HG02763 (cell line): Measurements from ENCODE around the gene NT5C3A.
A peak's percentile ranks its signal among the peaks of the same experiment; 100 is the strongest.
"Not testable (repeated sequence)": the region's sequence is repeated elsewhere in the genome, so short reads cannot be mapped to it uniquely, and the experiment has no call there.

Source experiments
- ATAC-seq: cut with Tn5 transposase; IDR thresholded peaks from one replicate; pipeline ENCODE4 v1.9.1; 2021; ENCODE audit warnings: mild to moderate bottlenecking, moderate library complexity; ENCODE audit not compliant: unreplicated experiment

NT5C3A gene

DNA sequence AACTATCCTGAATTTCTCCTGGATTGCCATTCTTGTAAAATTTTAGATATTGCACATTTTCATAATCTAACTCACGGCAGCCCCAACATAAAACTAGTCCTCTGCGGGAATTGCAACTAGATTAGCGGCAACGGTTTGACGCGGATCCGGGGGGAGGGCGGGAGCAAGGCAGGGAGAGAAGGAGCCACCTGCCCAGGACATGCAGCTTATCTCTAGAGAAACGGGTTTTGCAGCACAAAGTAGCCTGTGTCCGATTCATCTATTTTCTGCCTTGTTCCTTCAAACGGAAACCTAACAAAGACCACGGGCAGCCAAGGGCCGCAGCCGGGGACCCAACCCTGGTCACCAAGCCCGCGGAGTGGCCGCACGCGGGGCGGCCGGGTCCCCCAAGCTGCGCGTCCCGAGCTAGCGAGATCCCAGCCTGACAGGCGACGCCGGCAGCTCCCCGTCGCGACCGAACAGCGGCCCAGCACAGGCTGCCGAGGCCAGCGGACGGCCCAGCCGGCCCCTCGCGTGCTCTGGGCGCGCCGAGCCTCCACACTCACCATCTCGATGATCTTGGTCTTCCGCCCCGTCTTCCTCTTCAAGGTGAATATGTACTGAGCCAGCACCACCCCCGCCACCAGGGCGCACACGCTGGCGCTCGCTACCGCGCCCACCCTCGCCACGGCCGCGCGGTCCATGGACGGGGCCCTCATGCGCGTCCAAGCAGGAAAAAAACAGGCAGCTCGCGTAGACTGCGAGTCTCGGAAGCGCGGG lies at the start of gene NT5C3A:
Gene NT5C3A, minus strand, starts transcription at position 754 of the 759 bp plus-strand sequence. Its CDS starts 71 bp downstream, at position 683.
- peak; percentile 4 for ATAC-seq

DNA sequence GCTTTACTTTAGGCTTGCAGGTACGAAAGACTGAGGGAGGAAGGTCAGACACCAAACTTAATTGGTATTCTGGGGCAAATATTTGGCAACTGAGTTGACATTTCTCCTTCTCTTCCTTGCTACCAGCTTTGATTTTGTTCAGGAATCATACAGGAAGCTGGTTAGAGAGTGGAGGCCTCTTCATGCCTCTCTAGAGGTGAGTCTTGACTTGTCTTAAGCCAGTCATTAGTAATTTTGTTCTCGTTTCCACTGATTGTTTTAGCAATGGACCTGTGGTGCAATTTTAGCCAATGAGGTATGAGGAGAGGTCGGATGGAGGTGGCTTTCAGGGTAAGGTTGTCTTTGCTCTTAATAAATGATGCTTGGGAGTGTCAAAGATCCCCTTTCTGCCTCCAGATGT lies 49.0 kb upstream of the NT5C3A start:
- no peak for ATAC-seq

DNA sequence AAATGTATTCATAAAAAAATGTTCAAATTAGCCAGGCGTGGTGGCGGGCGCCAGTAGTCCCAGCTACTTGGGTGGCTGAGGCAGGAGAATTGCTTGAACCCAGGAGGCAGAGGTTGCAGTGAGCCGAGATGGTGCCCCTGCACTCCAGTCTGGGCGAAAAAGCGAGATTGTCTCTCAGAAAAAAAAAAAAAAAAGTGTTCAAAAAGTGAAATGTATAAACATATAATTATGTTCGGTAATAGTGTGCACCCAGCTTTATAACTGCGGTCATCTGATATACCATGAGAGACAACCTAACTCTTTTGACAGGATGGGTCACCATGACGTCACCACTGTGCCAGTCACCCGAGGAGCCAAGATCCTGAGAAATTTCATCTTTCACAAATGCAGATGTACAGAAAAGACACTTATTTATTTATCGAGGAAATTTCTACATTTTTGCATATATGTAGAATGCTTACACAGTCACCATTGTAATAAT lies 47.2 kb upstream of the NT5C3A start:
- no peak for ATAC-seq

DNA sequence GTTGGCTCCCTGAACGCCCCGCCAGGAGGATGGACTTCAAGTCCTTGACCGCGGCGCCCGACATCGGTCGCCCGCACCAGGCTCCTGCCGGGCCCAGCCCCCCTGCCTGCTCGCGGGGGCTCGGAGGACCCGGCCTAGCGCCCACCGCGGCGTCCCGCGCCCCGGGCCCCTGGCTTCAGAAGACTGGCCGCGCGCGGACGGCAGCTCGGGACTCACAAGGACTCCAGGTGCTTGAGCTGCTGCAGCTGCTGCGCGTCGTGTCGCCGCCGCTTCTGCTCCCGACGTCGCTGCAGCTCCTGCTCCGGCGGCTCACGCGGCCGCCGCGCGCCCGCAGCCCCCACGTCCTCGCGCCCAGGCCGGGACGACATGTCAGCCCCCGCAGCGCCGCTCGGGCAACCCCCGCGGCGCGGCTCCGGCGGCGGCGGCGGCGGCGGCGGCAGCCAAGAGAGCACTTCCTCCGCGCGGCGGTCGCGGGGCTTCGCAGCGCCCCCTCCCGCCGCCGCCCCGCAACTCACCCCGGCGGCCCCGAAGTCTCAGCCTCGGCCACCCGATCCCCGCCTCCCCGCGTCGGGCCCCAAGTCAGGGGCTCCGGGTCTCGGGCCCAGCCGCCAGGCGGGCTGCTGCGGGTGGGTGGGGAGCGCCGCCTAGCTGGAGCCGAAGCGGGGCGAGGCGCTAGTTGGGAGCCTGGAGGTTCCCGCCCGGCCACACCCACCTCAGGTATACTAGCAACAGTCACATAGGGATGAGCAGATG lies 46.6 kb upstream of the NT5C3A start, which contains the start of gene RP9:
Gene RP9, minus strand, starts transcription at position 400 of the 753 bp plus-strand sequence. Its CDS starts 32 bp downstream, at position 368.
- ATAC-seq: peak; percentile 81

DNA sequence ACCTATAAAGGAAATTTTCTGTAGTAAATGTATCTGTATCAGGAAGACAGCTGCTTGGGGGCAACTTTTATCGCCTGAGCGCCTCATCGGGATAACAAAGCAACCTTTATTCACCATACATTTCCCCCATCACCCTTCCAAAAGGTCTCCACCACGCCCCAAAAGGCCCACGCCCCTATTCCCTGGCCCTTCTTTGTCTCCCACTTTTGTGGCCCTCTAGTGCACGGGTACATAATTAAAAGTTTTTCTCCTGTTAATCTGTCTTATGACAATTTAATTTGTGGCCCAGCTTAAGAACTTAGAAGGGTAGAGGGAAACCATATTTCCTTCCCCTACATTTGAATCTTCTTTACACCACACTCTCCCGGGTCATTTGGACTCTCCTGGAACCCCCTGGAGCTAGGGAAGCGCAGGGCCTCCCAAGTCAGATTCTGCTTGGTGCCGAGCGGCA lies 46.0 kb upstream of the NT5C3A start:
- ATAC-seq: peak; percentile 12

DNA sequence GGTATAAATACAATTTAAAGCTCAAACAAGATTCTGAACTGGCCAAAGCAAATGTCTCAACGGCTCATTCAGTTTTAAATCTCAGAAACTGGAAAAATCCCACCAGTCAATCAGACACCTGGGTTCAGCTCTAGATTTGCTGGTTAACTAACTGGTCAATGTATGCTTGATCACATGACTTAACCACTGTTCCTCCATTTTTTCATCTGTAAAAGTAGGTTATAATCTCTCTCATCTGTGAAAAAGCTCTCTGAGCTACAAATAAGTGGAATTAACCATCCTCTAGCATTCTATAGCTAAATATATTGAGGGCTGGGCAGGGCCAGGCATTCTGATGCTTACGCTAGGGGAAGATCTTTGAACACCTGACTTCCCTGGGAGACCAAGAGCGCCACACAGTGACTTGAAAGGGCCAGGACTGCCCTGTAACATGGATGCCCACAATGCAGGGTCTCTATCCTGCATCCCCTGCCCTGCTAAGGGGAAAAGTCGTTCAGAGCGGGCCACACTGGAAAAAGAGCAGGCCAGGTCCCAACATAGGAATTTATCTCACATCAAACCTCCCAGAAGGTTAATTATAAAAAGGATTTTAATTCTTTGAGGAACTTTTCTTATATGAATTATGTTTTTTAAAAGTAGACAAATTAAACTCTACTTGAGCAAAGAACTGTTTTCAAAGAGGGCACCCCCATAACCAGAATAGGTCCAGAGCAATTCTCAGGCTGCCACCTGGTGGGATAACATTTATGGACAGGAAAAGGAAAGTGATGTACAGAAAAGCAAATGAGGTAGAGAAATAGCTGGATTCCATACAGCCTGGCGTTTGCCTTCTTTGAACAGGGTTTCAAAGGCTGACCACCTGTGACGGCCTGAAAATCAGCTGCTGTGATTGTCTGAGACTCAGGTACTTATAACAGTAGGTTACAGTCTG lies 44.8 kb upstream of the NT5C3A start:
- ATAC-seq: peak; percentile 41

DNA sequence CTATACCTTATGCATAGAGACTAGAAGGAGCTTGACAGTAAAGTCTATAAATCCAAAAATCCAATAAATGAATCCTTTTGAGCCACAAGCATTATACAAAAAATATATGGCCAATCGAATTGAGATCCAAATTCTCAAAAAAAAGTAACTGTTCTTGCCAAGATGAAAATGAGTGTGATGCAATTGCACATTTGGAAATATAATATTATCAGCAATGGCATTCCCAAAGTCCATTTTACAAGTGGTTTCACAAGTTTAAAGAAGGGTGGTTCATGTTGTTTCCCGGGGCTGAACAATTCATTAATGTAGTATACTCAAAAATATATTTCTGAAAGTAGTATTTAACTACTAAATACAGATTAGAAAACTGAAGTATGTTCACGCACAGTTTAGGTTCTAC lies 39.3 kb upstream of the NT5C3A start:
- no peak for ATAC-seq

DNA sequence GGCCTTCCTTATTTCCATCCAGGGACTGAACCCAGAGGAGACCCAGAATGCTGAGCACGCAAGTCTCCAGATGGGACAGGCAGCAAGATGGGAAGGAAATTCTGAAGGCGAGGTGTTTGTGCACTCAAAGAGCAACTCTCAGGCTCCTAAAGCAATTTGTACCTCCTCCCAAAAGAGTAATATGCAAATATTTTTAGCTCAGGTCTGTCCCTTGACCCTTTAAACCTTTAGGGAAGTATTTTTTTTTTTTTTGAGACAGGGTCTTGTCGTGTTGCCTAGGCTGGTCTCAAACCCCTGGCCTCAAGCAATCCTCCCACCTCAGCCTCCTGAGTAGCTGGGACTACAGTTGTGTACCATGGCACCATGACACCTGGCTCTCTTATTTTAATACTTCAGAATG lies 38.2 kb upstream of the NT5C3A start:
- no peak for ATAC-seq

DNA sequence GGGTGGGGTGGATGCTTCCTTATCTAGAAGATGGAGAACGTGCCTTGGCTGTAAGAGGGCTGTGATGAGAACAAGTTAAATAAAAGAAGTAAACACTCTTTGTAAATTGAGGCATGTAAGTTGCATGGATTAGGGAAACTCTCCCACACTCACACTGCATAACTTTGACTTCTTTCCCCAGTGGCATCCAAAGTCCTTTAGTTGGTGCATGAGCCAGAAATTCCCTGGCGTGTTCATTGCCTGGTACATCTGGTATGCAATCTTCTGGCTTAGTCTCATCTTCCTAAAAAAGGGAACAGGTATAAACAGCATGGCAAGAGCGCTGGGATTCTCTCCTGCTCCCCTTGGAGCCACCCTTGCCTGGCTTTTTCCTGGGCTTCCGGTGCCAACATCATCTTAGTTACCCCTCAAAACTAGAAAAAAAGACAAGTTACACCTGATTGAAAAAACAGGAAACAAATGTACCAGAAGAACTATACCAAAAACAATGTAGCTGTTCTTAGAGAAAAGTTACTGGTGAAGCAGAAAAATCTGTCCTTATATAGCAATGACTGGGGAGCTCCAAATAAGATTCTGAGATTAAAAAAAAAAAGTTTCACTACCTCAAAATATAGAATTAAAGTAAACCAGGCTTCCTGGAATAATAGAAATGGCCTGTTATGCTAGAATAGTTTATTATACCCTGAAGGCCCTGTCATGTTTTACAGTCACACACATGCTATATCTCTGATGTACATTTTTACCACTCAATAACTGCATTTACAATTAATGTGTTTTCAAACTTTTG lies 36.8 kb upstream of the NT5C3A start:
- ATAC-seq: no peak

DNA sequence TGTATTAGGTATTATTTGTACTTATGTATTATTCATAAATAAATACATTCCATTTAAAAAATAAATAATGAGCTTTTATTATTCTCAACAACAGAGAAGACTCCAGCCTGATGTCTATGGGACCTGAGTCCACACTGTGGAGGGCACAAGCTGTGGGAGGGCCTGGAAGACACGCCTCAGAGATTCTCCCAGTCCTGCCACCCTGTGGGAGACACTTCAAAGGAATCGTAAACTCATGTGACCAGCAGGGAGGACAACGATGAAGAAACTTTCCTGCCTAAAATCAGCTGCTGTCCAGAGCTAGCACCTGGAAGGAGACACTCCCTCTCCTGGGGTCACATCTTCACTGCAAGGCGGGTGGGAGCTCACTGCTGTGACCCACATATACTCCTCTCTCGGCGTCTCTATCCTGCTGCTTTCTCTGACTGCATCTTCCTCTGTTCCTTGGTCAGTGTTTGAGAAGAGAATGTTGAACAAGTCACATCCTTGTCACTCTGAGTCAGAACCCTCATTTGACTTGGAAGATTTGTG lies 32.2 kb upstream of the NT5C3A start:
- ATAC-seq: not testable (repeated sequence)

DNA sequence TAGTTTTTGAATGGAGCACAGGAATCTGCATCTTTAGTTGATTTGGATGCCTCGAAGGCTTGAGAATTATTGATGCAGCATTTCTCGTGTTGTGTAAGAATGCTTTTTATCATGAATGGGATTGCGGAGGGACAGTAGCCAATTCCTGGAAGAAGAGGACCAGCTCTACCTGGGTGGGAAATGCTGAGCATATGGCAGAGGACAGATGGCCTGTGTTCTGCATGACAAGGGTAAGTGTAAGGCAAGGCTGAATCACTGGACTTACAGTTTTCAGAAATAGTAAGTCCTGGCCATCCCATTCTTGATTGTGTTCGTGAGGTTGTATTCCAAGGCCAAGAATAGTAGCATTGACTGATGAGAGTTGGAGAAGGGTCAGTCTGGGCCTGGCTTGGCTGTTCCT lies 30.7 kb upstream of the NT5C3A start:
- no peak for ATAC-seq

DNA sequence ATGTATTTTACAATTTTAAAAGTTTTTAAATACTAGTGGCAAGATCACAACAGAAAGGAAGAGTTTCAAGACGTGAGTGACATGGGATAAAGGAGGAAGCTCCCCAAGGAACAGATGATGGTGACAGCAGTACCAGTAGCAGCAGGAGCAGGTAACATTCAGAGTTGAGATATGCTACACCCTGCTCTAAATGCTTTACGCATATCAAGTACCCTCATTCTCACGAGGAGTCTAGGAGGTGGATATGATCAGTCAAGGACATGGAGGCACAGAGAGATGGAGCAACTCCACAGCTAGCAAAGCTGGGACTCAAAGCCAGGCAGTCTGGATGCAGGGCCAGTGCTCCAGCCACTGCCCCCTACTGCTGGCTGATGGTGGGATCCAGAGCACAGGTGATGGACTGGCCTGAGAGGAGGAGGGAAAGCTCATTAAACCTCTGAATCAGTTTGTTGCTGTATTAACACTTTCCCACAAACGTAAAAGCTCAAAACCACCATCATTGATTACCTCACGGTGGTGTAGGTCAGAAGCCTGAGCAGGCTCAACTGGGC lies 29.1 kb upstream of the NT5C3A start:
- ATAC-seq: no peak

DNA sequence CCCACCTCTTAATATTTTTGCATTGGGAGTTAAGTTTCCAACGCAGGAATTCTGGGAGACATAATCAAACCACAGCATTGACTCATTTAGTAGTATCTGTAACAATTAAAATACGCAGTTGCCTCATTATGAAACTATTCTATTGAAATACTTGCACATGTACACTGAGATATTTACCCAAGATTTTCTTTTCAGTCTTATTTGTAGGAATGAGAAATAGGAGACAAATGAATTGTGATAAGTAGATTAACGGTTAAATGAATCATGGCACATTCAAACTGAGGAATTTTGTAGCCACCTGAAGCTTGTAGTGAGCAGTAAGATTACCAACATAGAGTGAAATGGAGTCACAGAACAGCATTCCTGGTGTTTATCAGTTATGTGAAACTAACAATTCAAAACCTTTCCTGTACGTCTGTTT lies 28.5 kb upstream of the NT5C3A start:
- ATAC-seq: no peak

DNA sequence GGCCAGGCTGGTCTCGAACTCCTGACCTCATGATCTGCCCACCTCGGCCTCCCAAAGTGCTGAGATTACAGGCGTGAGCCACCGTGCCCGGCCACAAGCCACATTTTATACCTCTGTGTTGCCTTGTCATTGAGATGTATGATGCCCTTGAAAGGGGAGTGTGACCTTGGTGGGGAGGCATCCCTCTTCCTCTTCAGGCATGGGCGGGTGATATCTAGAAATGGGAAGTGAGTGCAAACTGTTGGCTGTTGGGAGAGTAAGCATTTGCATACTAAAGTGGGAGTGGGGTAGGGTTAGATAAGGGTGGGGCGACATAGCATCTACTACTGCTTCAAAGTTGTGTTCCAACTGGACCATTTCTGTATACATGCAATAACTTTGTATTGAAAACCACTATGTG lies 26.6 kb upstream of the NT5C3A start:
- ATAC-seq: no peak

DNA sequence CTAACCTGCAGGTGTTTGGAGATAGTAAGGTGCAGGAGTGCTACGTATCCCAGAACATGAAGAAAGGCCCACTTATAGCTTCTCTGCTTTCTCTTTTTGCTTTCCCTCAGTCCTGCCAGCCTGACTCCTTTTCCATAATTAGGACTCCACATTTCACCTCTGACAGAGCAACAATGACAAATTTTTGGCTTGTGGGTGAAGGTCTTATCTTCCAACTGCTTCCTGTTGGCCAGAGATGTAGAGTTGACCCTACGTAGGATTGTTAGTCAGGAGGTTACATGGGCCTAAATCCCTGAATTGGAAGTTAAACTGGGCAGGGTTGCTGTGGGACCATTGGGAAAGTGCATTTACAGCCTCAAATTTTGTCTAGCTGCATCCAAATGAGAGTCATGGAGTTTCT lies 25.3 kb upstream of the NT5C3A start:
- no peak for ATAC-seq

DNA sequence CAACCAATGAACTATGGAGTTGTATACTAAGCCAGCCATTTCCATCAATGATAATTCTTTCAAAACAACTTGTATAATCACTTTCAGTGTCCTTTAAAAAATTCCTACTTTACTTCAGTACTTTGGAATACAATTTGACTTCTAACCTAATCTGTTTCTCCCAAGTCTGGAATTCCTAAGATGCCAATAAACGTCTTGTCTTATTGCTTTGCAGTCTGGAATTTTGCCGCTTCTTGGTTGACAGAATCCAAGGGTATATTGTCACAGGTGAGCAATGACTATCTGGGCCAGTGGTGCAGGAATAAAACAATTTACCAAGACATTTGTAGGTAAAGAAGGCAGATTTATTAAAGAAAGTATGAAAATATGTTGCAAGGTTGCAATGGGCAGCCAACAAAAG lies 24.8 kb upstream of the NT5C3A start:
- ATAC-seq: no peak

DNA sequence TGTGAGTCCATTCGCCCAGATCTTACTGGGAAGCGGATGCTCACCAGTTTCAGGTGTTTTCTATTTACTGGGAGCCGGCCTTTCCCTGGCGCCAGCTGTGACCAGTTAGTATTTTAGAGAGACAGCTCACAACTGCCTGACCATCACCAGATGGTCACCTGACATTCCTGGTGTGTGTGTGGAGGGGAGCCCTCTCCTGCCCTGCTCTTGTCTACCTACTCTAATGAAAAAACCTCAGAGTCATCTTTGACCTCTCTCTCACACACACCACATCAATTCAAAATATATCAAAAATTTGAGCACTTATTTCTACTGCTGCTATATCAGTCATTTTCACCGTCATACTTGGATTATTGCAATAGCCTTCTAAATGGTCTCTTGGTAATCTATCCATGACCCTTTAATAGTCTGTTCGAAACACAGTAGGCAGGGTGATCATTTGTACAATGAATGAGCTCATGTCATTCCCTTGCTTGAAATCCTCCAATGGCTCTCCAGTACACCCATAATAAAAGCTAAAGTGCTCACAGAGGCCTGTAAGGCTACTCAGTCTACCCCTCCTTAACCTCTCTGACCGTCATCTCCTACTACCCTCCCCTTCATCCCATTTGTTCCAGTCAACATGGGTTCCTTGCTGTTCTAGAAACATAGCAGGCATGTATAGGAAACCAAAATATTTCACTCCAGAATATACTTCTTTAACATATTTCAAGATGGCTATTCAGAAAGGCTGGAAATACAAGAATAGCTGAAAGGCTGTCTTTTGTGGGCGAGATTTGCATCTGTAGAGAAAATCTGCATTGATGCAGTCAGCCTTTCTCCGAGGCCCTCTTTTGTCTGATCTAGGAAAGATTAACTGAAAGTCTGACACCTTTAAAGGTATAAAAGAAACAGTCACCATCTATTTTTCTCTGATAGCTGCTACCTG lies 17.5 kb upstream of the NT5C3A start:
- ATAC-seq: no peak

DNA sequence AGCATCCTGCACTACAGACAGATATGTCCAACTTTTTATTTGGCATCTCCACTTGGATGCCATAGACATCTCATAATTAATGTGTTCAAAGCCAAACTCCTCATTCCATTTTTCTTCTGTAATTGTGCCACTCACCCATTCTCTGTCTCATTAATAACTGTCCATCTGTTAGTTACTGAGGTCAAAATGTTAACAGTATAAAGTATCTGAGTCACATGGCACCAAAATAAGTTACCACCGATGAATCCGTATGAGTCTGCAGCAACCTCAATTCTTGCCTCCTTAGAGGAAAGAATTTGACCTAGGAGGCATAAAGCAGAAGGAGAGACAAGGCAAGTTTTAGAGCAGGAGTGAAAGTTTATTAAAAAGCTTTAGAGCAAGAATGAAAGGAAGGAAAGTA lies 16.5 kb upstream of the NT5C3A start:
- ATAC-seq: no peak
